ENCODE measurements around the gene ZSCAN10.
A peak's percentile ranks its signal among the peaks of the same experiment; 100 is the strongest.
"Not testable (repeated sequence)": the region's sequence is repeated elsewhere in the genome, so short reads cannot be mapped to it uniquely, and the experiment has no call there.

The ZSCAN10 gene

GRCh38 chr16:3098459-3099394 lies at the start of gene ZSCAN10:
Gene ZSCAN10 (minus strand): TSS chr16:3099294. CDS start chr16:3092937, 6,357 bp downstream.
- no peak for DNase-seq

GRCh38 chr16:3148256-3149192 lies 49.4 kb upstream of the ZSCAN10 start:
- no peak for DNase-seq

- DNase-seq: no peak
Measured at GRCh38 chr16:3147757-3148104, 48.6 kb upstream of the ZSCAN10 start.

- DNase-seq: no peak
Measured at GRCh38 chr16:3147046-3147756, 48.1 kb upstream of the ZSCAN10 start.

- no peak for DNase-seq
Measured at GRCh38 chr16:3145660-3146059, 46.6 kb upstream of the ZSCAN10 start.

GRCh38 chr16:3145151-3145550 lies 46.1 kb upstream of the ZSCAN10 start:
- DNase-seq: no peak

GRCh38 chr16:3144321-3144983 lies 45.4 kb upstream of the ZSCAN10 start:
- no peak for DNase-seq

- no peak for DNase-seq
Measured at GRCh38 chr16:3143598-3144320, 44.7 kb upstream of the ZSCAN10 start.

GRCh38 chr16:3143189-3143588 lies 44.1 kb upstream of the ZSCAN10 start:
- no peak for DNase-seq

GRCh38 chr16:3142770-3143169 lies 43.7 kb upstream of the ZSCAN10 start:
- DNase-seq: no peak

GRCh38 chr16:3142327-3142726 lies 43.2 kb upstream of the ZSCAN10 start:
- DNase-seq: no peak

GRCh38 chr16:3141781-3142311 lies 42.8 kb upstream of the ZSCAN10 start:
- no peak for DNase-seq

GRCh38 chr16:3140603-3141427 lies 41.7 kb upstream of the ZSCAN10 start:
- DNase-seq: no peak

- not testable (repeated sequence) for DNase-seq
Measured at GRCh38 chr16:3139561-3139960, 40.5 kb upstream of the ZSCAN10 start.

- DNase-seq: no peak
Measured at GRCh38 chr16:3138823-3139426, 39.8 kb upstream of the ZSCAN10 start.

- DNase-seq: no peak
Measured at GRCh38 chr16:3138342-3138741, 39.2 kb upstream of the ZSCAN10 start.

- DNase-seq: no peak
Measured at GRCh38 chr16:3137267-3137666, 38.2 kb upstream of the ZSCAN10 start.

GRCh38 chr16:3135126-3135715 lies 36.1 kb upstream of the ZSCAN10 start:
- no peak for DNase-seq

GRCh38 chr16:3134338-3135125 lies 35.4 kb upstream of the ZSCAN10 start, which contains the start of gene ZNF213:
Gene ZNF213 (plus strand): TSS chr16:3135029. CDS start chr16:3137281, 2,252 bp downstream.
- DNase-seq: peak; percentile 82

All from activated T-cell treated with anti-CD3 and anti-CD28 coated beads for 4 hours (primary cell).